Suppressor macrophage treated with lipopolysaccharide for 4 hours (primary cell): Measurements from ENCODE around the gene SMG7.
A peak's percentile ranks its signal among the peaks of the same experiment; 100 is the strongest.

ENCODE experiments used
- DNase-seq: peaks from one replicate; pipeline ENCODE4 v3.0.0-alpha.2; 2020

SMG7 gene

GRCh38 chr1:183592733-183593132 lies 120.4 kb downstream of the SMG7 start:
- no peak for DNase-seq

- DNase-seq: peak; percentile 89
Measured at GRCh38 chr1:183593356-183593755, 121.1 kb downstream of the SMG7 start.

GRCh38 chr1:183595537-183595936 lies 123.2 kb downstream of the SMG7 start:
- no peak for DNase-seq

GRCh38 chr1:183596500-183596899 lies 124.2 kb downstream of the SMG7 start:
- DNase-seq: no peak

- DNase-seq: no peak
Measured at GRCh38 chr1:183597656-183598347, 125.5 kb downstream of the SMG7 start.

- peak; percentile 77 for DNase-seq
Measured at GRCh38 chr1:183598386-183598785, 126.1 kb downstream of the SMG7 start.

- DNase-seq: peak; percentile 91
Measured at GRCh38 chr1:183600136-183600535, 127.8 kb downstream of the SMG7 start.

- no peak for DNase-seq
Measured at GRCh38 chr1:183600634-183601033, 128.3 kb downstream of the SMG7 start.

- no peak for DNase-seq
Measured at GRCh38 chr1:183602510-183602909, 130.2 kb downstream of the SMG7 start.
